HFFc6 (cell line): Measurements from ENCODE around the gene TXNDC16. TPM values are rescaled to one million over a fixed set of nuclear protein-coding genes. Genes with fewer than 3 reads are reported as not detected.

ENCODE experiments used
- DNase-seq: peaks from one replicate; pipeline ENCODE4 v3.0.0-alpha.2; 2018
- H3K27ac Mint-ChIP-seq: 2 replicates; pipeline ENCODE4 v1.8.0; 2020; ENCODE audit warnings: mild to moderate bottlenecking, mixed read lengths
- H3K27me3 Mint-ChIP-seq: 2 replicates; pipeline ENCODE4 v1.8.0; 2021; ENCODE audit warnings: mild to moderate bottlenecking, moderate library complexity, mixed read lengths; ENCODE audit not compliant: insufficient read depth
- H3K36me3 Mint-ChIP-seq: 2 replicates; pipeline ENCODE4 v1.8.0; 2021; ENCODE audit warnings: low read depth, mixed read lengths
- H3K4me1 Mint-ChIP-seq: 2 replicates; pipeline ENCODE4 v1.8.0; 2020; ENCODE audit warnings: low read depth, mixed read lengths
- H3K4me3 Mint-ChIP-seq: 2 replicates; pipeline ENCODE4 v1.8.0; 2020; ENCODE audit warnings: mild to moderate bottlenecking, moderate library complexity, mixed read lengths
- H3K9me3 Mint-ChIP-seq: 2 replicates; pipeline ENCODE4 v1.8.0; 2020; ENCODE audit warnings: mild to moderate bottlenecking, mixed read lengths
- total RNA-seq, 6 experiments: library from RNA; stranded (reverse); fragmentation: NEBNext Ultra II Directional; extraction: Animal tissue kit (Norgen Biotek cat#: 25700); gene quantifications; 2 replicates in 1 of 6; 3 replicates in 5 of 6; pipeline ENCODE4 v1.2.3, GENCODE V29; 2021
- TF ChIP-seq, protein P1 (sequence below): fragments of 200-600 bp; sonication (generic); IDR thresholded peaks from 2 replicates; pipeline ENCODE4 v1.5.0; 2021; ENCODE audit warnings: antibody characterized with exemption, mild to moderate bottlenecking

Gene TXNDC16
- total RNA-seq, 6 experiments from 2014 or later = 1.5 to 2.2 (median 1.8) TPM

DNA sequence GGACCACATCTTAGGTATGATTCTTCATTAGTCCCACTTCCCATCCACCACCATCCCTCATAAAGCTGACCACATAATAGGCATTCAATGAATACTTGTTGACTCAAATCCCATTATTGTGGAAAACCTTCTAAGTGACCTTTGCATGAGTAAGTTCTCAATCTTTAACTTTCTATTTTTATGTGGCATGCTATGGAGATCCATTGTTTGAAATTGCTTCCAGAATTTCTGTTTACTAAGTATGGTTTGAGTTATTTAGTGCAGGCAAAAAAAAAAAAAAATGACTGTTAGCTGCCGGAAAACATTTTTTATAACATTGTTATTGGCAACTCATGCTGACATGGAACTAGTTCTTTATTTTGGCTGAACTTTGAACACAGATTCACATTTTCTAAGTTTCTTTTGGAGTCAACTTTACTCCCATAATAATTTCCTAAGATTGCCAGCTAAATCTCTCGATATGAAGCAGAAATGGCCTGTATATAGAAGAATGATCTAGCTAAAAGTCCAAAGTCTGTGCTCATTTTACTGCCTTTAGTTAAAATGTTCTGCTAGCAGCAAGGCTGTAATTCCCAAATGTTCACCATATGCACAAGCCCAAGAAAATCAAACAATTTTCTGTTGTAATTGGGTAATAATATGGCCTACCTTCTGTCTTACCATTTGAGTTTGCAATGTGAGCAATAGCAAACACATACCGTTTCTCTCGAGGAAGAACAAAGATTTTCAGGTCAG lies 160.3 kb downstream of the TXNDC16 start:
- peaks cover 4% of the 10 kb centered on the region for H3K9me3 Mint-ChIP-seq
- peaks cover 2% of the 10 kb centered on the region for H3K27me3 Mint-ChIP-seq
- TF ChIP-seq, protein P1, sequence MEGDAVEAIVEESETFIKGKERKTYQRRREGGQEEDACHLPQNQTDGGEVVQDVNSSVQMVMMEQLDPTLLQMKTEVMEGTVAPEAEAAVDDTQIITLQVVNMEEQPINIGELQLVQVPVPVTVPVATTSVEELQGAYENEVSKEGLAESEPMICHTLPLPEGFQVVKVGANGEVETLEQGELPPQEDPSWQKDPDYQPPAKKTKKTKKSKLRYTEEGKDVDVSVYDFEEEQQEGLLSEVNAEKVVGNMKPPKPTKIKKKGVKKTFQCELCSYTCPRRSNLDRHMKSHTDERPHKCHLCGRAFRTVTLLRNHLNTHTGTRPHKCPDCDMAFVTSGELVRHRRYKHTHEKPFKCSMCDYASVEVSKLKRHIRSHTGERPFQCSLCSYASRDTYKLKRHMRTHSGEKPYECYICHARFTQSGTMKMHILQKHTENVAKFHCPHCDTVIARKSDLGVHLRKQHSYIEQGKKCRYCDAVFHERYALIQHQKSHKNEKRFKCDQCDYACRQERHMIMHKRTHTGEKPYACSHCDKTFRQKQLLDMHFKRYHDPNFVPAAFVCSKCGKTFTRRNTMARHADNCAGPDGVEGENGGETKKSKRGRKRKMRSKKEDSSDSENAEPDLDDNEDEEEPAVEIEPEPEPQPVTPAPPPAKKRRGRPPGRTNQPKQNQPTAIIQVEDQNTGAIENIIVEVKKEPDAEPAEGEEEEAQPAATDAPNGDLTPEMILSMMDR = no peak
- H3K4me1 Mint-ChIP-seq = peaks cover 16% of the 10 kb centered on the region
- H3K27ac Mint-ChIP-seq = no peak overlapping the region
- peak; percentile 36 for DNase-seq
- no peak overlapping the region; the same call in 1 of the 2 replicates for H3K4me3 Mint-ChIP-seq
- H3K36me3 Mint-ChIP-seq = no peaks in the 10 kb centered on the region

Other genes starting within 250 kb of the TXNDC16 start
- gene PTGER2, start 238.2 kb downstream of the TXNDC16 start, total RNA-seq = under 1 TPM; 0.28 to 0.73 (median 0.37) TPM
- gene GPR137C, start 331 bp upstream of the TXNDC16 start, total RNA-seq = 1 to 10 TPM in 2 of 6 experiments, under 1 TPM in 4; 0.73 to 1.1 (median 0.82) TPM
- 10 to 100 TPM; 55.6 to 64.8 (median 59.6) TPM for gene ERO1A, start 143.1 kb upstream of the TXNDC16 start, total RNA-seq
- gene PSMC6, start 154.7 kb upstream of the TXNDC16 start, total RNA-seq = 100 to 1,000 TPM in 3 of 6 experiments, 10 to 100 TPM in 3; 78.9 to 110 (median 95.3) TPM
- 10 to 100 TPM; 19.3 to 24.7 (median 22.8) TPM for gene STYX, start 177.7 kb upstream of the TXNDC16 start, total RNA-seq
- 10 to 100 TPM; 43.1 to 53.6 (median 47.2) TPM for gene GNPNAT1, start 239.1 kb upstream of the TXNDC16 start, total RNA-seq